ENCODE data around the gene CRACDL.

The CRACDL gene

DNA sequence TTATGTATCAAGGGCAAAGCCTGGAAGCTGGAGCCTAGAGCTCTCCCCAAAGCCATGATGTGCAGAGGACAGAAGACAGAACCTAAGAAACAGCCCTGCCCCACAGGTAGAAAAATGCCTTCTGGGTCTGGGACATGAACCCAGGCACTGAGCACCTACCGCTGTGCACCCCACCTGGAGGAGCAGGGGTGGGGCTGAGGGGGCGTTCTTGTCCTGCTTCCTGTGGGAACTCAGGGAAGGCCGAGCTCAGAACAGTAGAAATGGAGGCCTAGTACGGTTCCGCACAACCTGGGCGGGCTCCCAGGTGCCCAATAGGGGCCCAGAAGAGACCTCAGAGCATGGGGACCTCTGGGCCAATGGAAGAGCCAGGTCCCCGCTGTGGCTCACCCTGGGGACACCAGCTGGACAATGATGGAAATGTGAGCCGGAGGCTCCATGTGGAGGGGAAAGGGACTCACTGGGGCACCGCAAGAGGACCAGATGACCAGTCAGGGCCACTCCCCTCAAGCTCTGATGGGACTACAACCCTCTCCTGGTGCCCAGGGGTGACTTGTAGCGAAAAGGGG is 3.2 kb downstream of the CRACDL start:
- Histone ChIP-seq H3K4me2 (ENCODE audit: low read length) (no peak overlapping the region), H3K9me3 (ENCODE audit: control insufficient read depth, insufficient read depth, low read length) (no peaks in the 10 kb centered on the region), H3K9me2 (replicated peaks; ENCODE audit: control insufficient read depth, low read length) (no peaks in the 10 kb centered on the region), H3K4me1 (ENCODE audit: control insufficient read depth, low read length) (no peaks in the 10 kb centered on the region), H3K79me2 (ENCODE audit: control insufficient read depth, low read length) (no peaks in the 10 kb centered on the region), H3F3A (ENCODE audit: control insufficient read depth, insufficient read depth) (no peaks in the 10 kb centered on the region), H3K27ac (ENCODE audit: low read depth, low read length) (no peak overlapping the region), H4K20me1 (ENCODE audit: control insufficient read depth, insufficient read depth, low read depth, low read length) (no peaks in the 10 kb centered on the region), H3K27me3 (ENCODE audit: control insufficient read depth, low read length) (peaks cover 3% of the 10 kb centered on the region; the same call in 1 of the 2 replicates), H3K4me3 (ENCODE audit: low read length) (no peak overlapping the region), H3K36me3 (ENCODE audit: control insufficient read depth, low read length) (no peaks in the 10 kb centered on the region)
- TF ChIP-seq CTCF (IDR thresholded peaks at IDR 0.05; ENCODE audit: low read depth, low read length, poor library complexity, severe bottlenecking) (no peak), EZH2phosphoT487 (IDR thresholded peaks at IDR 0.05; ENCODE audit: borderline replicate concordance, low read length) (no peak)

DNA sequence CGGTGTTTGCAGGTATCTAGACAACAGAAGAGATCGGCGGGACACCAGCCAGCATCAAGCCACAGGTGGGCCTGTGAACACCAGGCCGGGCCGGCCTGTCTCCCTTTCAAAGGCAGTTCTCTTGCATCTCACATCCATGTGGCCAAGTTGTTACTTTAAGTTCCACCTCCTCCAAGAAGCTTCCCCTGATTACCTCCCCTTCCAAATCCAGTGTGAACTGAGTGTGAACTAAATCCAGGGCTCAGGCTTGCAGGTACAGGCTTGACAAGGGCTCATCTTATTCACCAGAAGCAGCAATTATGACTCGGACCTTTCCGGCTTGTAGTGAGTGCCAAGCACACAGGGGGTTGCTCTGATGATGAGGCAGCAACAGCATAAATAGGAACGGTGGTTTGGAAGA is 3.9 kb downstream of the CRACDL start:
- H3K27me3 ChIP-seq (ENCODE audit: control insufficient read depth, low read length) = no peaks in the 10 kb centered on the region; the same call in 1 of the 2 replicates
- no peaks in the 10 kb centered on the region for H3K9me3 ChIP-seq (ENCODE audit: control insufficient read depth, insufficient read depth, low read length)
- H3K4me3 ChIP-seq (ENCODE audit: low read length) = no peak overlapping the region
- TF ChIP-seq EZH2phosphoT487 (IDR thresholded peaks at IDR 0.05; ENCODE audit: borderline replicate concordance, low read length) = no peak
- TF ChIP-seq CTCF (IDR thresholded peaks at IDR 0.05; ENCODE audit: low read depth, low read length, poor library complexity, severe bottlenecking) = no peak
- no peak overlapping the region for H3K27ac ChIP-seq (ENCODE audit: low read depth, low read length)
- no peaks in the 10 kb centered on the region for H3K36me3 ChIP-seq (ENCODE audit: control insufficient read depth, low read length)
- no peaks in the 10 kb centered on the region for H3K79me2 ChIP-seq (ENCODE audit: control insufficient read depth, low read length)
- no peak overlapping the region for H3K4me2 ChIP-seq (ENCODE audit: low read length)
- H4K20me1 ChIP-seq (ENCODE audit: control insufficient read depth, insufficient read depth, low read depth, low read length) = no peaks in the 10 kb centered on the region
- H3K9me2 ChIP-seq (replicated peaks; ENCODE audit: control insufficient read depth, low read length) = no peaks in the 10 kb centered on the region
- H3F3A ChIP-seq (ENCODE audit: control insufficient read depth, insufficient read depth) = no peaks in the 10 kb centered on the region
- no peaks in the 10 kb centered on the region for H3K4me1 ChIP-seq (ENCODE audit: control insufficient read depth, low read length)

DNA sequence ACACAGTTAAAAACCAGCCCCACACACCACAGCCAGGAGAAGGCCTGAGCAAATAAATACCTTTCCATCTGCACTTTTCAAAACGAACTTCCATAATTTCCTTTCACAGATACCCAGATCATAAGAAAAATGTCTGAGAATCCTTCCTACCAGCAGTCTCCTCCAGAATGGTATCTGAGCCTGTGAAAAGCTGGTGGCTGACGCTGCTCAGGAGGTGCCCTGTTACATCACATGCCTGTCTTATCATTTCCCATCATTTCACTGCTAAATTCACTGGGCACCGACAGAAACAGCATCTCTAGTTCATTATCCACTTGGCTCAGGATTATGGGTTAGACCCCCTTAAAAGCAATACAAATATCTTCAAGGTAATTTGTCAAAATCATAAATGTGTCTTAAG is 4.4 kb downstream of the CRACDL start:
- no peak overlapping the region for H3K4me2 ChIP-seq (ENCODE audit: low read length)
- no peaks in the 10 kb centered on the region for H3K36me3 ChIP-seq (ENCODE audit: control insufficient read depth, low read length)
- H3F3A ChIP-seq (ENCODE audit: control insufficient read depth, insufficient read depth) = no peaks in the 10 kb centered on the region
- no peak overlapping the region for H3K4me3 ChIP-seq (ENCODE audit: low read length)
- no peaks in the 10 kb centered on the region for H4K20me1 ChIP-seq (ENCODE audit: control insufficient read depth, insufficient read depth, low read depth, low read length)
- no peaks in the 10 kb centered on the region for H3K79me2 ChIP-seq (ENCODE audit: control insufficient read depth, low read length)
- no peaks in the 10 kb centered on the region for H3K9me3 ChIP-seq (ENCODE audit: control insufficient read depth, insufficient read depth, low read length)
- H3K27me3 ChIP-seq (ENCODE audit: control insufficient read depth, low read length) = no peaks in the 10 kb centered on the region; the same call in 1 of the 2 replicates
- TF ChIP-seq EZH2phosphoT487 (IDR thresholded peaks at IDR 0.05; ENCODE audit: borderline replicate concordance, low read length) (no peak), CTCF (IDR thresholded peaks at IDR 0.05; ENCODE audit: low read depth, low read length, poor library complexity, severe bottlenecking) (no peak)
- H3K4me1 ChIP-seq (ENCODE audit: control insufficient read depth, low read length) = no peaks in the 10 kb centered on the region
- H3K27ac ChIP-seq (ENCODE audit: low read depth, low read length) = no peak overlapping the region
- no peaks in the 10 kb centered on the region for H3K9me2 ChIP-seq (replicated peaks; ENCODE audit: control insufficient read depth, low read length)

Data from DOHH2 (cell line).